GM20000 (cell line): Measurements from ENCODE around the gene DUOXA2.

Experiments
- DNase-seq: peaks from one replicate; pipeline ENCODE4 v3.0.0; 2012; ENCODE audit warnings: low spot score
- TF ChIP-seq, protein P1 (sequence below): IDR thresholded peaks from 2 replicates; pipeline ENCODE4 v1.5.1; 2012; ENCODE audit warnings: mild to moderate bottlenecking, control low read depth; ENCODE audit errors: extremely low read depth, missing control alignments

DUOXA2 gene

DNA sequence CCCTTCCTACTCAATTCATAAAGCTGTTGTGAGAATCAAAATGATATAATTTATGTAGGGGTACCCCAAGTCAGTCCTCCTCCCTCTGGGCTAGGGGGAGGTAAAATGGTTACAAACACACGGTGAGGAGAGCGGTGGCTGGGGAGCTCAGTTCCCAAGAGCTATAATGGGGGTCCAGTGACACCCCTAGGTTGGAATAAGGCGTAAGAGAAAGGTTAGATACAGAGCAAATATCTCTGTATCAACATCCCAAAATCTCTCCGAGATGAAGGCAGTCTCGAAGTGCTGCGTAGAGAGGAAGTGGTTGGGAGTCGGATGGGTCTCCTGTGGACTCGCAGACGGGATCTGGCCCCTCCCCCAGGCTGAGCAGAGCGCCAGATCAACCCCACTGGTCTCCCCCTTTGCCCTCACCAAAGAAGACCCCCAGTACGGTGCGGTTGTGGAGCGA, 2.0 kb upstream of the DUOXA2 start:
- DNase-seq = no peak
- TF ChIP-seq, protein P1, sequence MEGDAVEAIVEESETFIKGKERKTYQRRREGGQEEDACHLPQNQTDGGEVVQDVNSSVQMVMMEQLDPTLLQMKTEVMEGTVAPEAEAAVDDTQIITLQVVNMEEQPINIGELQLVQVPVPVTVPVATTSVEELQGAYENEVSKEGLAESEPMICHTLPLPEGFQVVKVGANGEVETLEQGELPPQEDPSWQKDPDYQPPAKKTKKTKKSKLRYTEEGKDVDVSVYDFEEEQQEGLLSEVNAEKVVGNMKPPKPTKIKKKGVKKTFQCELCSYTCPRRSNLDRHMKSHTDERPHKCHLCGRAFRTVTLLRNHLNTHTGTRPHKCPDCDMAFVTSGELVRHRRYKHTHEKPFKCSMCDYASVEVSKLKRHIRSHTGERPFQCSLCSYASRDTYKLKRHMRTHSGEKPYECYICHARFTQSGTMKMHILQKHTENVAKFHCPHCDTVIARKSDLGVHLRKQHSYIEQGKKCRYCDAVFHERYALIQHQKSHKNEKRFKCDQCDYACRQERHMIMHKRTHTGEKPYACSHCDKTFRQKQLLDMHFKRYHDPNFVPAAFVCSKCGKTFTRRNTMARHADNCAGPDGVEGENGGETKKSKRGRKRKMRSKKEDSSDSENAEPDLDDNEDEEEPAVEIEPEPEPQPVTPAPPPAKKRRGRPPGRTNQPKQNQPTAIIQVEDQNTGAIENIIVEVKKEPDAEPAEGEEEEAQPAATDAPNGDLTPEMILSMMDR = no peak

DNA sequence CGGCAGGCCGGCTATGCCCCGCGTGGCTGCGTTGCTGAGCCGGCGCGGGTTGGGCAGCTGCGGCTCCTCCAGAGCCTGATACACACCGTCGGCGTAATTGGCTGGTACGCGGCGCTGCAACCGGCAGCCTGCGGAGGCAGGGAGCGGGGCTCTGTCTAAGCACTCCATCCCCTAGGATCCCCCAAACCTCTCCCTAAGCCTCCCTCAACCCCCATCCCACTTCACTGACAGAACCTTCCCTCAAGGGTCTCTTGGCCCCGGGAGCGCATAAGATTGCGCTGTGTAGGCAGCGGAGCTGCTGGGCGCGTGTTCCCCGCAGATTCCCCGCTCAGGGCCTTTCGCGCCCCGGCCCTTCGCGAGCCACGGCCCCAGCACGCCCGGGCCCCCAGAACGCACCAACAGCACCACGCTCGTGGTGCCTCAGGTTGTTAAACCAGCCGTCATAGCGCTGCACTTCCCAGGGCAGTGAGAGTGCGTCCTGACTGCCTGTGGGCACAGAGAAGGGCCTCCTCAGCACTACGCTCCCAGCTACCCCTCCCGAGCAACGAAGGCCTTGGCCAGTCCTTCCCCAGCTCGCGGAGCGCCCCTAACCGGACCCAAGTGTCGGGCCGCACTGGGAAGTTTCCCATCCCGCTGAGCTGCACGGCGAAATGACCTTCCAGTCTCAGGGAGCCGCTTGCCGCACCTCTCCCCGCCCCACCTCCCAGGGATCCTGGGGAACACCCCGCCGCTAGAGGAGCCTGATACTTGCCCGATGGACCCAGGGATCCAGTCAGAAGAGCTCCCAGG, 1.3 kb upstream of the DUOXA2 start:
- TF ChIP-seq, protein P1 = no peak
- DNase-seq = no peak

DNA sequence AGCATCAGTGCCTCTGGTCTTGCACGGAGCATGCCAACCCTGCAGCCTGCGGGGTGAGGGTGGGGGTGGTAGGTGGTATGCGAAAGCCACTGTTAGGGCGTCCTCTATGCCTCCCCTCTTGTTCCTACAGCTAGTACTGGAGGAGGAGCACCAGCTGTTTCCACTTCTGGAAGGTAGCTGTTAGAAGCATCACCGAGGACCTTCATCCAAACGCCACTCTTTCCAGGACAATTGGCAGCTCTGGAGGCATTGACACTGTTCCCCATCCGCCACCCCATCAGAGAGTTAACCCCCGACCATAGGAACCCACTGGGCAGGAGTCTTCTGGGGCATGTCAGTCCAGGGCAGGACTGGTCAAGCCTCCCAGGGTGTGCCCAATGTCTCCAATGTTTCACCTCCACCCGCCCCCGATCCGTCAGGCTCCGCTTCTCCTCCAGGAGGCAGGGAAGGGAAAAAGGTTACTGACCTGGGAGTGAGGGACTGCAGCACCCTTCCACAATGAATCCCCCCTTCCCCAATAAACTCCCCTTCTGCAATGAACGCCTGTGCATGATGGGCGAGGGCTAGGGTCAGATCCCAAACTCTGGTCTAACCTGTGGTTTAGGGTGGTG, 641 bp upstream of the DUOXA2 start:
- TF ChIP-seq, protein P1 = no peak
- DNase-seq = no peak

DNA sequence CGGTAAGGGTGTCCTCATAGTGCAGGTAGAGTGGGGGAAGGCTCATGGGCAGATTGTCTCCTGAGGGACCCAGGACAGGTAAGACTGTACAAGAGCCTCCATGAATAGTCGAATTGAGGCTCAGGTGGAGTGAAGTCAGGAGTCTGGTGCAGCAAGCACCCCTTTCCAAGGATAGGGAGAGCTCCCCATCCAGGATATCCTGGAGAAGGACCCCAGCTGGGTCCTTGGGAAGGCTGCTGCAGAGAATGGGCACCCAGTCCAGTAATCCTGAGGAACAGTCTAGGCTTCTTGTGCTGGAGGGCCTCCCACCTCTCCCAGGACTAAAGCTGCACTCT, 592 bp downstream of the DUOXA2 start:
- TF ChIP-seq, protein P1 = no peak
- no peak for DNase-seq

DNA sequence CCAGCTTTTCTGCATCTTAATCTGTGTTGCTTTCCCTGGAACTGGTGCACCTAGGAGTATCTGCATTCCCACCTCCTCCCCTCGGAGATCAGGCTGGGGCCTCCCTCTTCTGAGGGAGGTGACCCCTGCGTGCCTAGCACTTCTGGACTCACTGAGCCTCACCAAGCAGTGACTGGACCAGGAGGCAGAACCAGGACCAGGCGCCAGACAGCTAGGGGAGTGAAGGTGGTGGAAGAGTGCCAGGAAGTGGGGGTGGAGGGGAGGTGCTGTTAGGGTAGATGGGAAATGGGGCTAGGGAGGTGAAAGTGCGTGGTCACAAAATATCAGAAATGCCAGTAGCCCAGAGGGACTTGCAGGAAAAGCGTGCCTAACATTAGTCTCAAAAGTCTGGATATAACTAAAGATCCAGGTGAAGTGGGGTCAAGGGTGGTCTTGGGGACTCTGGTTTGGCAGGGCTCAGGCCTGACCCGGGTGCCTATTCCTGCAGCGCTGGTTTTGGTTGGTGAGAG, 1.2 kb downstream of the DUOXA2 start:
- DNase-seq = no peak
- TF ChIP-seq, protein P1 = no peak

DNA sequence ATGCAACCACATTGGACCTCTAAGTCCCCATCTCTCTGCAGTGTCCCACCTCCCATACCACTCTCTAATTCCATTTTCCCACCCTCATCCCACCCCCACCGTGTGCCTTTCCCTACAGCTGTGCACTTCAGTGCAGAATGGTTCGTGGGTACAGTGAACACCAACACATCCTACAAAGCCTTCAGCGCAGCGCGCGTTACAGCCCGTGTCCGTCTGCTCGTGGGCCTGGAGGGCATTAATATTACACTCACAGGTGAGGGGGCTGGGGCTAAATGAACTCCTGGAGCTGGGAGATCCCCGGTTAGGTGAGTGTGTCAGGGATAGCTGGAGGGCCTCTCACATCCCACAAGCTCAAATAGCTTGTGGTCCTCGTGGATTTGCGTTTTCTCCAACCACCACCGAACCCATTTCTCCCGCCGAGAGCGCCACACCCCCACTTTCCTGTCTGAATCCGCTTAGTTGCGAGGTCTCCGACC, 1.9 kb downstream of the DUOXA2 start:
- no peak for DNase-seq
- TF ChIP-seq, protein P1 = no peak
